ELR (cell line): Measurements from ENCODE around the gene GPR82.
A peak's percentile ranks its signal among the peaks of the same experiment; 100 is the strongest.
"Not testable (repeated sequence)": the region's sequence is repeated elsewhere in the genome, so short reads cannot be mapped to it uniquely, and the experiment has no call there.

Experiments
- DNase-seq: peaks from one replicate; pipeline ENCODE4 v3.0.0-alpha.2; 2015; ENCODE audit warnings: low read depth

GPR82 gene

GRCh38 chrX:41718481-41719235 lies 5.3 kb upstream of the GPR82 start:
- DNase-seq: no peak

DNA sequence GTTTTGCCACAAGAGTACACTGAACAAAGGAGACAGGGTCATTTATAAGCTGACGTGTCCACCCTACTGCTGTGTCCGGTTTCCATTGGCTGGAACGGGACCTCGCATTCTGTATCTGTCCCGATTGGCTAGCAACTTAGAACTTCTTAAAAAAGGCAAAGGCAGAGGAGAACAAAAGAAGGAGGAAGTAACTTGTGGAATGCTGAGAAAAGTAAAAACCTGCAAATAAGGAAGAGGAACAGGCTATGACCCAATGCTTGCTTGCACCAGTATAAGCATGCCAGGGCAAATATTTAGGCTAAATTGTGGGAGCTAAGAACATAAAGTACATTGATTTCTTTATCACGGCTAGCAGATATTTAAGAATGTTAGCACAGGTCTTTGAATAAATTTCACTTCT lies 4.4 kb upstream of the GPR82 start:
- not testable (repeated sequence) for DNase-seq

DNA sequence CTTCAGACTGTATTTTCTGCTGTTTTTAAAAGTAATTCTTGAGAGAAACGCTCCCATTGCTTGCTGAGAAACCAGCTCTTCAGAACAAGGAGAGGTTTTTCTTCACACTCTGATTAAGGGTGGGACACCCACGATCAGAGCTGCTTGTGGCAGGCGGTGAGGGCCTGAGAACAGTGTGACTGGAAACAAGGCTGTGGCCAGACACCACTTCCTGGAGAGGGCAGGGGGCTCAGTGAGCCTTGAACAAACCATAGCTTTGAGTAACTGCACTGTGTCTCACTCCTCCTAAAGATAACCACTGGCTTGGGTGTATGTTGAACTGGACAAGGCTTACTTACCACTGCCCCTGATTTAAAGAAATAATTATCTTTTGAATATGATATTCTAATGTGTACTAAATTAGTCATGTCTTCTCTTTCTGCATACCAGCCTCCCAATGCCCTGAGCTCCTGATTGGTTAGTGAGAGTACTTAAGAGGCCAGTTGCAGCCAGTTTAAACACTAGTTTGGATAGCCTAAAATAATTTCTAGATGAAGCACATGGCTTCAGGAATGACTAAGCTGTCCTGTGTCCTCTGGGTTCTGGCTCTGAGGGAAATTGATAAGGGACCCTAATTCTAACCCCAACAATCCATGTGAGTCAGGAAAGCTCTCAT lies 3.7 kb upstream of the GPR82 start:
- DNase-seq: no peak

DNA sequence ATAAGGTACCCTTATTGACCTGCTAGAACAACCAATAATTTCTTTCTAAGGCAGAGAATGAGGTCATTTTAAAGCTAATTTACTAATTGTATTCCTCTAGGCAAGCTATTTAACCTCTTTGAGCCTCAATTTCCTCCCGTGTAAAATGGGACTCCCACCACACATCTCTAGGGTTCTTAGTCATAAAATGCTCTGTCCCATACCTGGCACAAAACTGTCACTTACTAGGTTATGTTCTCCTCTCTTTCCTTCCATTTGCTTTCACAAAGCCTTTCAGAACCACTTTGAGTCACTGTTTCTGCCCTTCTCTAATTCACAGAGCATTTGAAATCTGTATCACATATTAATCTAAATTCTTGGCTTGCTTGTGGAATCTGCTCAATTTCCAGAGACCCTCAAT lies 2.4 kb upstream of the GPR82 start:
- DNase-seq: no peak

DNA sequence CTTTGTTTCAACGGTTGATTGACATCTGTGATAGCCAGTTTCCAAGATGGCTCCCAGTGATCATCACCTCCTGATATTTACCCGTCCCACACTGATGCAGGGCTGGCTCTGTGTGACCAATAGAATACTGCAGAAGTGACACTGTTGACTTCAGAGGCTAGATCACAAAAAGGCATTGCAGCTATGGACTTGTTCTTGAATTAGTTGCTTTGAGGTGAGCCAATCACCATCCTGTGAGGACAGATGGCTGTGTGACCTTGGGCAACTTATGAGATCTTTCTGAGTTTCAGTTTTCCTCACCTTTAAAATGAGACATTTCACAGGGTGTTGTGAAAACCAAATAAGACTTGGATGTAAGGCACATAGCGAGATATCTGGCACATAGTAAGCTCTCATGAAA lies 1.8 kb upstream of the GPR82 start:
- no peak for DNase-seq

DNA sequence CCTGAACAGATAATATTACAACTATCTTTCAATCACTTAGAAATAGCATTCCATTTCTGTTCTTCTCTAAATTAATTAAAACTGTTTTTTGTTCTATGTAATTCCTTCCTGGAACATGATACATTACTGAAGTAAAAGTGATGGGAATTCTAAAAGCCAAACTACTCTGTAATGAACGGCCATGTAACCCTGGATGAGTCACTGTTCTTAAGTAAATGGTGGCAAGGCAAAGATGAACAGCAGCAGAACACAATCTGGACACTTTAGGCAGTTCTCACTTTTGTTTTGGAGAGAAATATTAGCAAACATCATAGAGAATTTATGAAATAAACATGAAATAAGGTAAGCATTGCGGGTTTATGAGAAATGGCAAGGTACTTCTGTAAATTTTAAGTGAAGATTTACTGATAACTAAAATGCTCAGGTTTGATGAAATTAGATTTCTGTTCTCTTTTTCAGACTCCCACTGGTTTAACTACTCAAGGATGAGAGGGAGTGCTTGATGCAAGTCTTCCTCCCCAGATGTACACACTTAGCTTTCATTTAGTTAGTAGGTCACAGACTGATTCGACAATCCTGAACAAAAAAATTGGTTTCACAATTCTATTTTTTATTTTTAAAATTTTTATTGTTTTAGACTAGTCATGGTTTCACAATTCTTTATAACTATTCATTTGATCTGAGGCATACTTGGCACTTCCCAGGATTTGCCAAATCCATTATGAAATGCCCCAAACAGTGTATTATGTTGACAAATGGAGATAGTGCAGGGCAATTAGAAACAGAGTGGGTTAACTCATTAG lies 964 bp upstream of the GPR82 start:
- no peak for DNase-seq

DNA sequence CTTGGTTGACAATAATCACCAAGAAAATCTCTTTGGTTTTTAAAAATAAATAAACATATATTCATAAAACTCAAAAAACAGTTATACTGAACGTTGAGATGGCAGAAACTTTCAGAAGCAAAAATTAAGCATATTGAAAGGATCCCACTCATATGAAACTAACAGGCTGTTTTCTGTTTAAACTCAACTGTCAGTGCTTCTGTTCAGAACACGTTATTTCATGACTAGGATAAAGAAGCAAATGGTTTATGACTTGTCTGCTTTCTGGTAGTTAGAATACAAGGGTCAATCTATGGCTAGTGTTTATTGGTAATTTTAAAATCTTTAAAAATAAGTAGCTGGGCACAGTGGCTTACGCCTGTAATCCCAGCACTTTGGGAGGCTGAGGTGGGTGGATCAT lies 4.1 kb downstream of the GPR82 start:
- DNase-seq: no peak

DNA sequence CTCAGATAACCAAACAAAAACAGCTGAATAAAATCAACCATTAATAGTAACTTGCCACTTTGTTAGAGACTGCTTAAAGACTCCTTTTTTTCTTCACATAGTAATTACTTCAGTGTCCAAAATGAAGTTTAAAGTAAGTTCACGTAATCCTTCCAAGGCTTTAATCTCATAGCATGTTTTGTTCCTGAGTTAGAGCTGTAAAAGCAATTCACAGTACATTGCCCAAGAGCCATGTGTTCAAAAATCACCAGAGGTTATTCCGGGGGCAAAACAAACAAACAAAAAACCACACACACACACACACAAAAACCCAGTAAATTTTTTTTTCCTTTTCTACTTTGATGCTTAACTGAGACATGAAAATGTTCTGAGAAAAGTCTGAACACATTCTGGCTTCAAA lies 6.1 kb downstream of the GPR82 start:
- DNase-seq: no peak

DNA sequence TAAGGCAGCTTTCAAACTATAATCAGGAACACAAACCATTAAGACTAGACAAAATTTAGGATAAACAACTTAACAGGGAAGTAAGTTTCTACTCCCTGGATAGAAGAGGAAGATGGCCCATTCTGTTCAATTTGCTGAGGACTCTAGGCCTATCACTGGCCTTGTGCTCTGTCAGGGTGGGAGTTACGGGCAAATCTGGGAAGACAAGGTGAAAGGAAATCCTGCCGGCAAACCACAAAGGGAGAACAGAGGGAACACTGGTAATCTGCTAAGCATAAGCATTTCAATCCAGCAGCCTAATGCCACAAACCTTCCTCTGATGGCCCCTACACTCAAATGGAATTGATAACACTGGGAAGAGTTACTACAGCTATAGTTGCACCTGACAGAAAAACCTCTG lies 8.3 kb downstream of the GPR82 start:
- DNase-seq: no peak

DNA sequence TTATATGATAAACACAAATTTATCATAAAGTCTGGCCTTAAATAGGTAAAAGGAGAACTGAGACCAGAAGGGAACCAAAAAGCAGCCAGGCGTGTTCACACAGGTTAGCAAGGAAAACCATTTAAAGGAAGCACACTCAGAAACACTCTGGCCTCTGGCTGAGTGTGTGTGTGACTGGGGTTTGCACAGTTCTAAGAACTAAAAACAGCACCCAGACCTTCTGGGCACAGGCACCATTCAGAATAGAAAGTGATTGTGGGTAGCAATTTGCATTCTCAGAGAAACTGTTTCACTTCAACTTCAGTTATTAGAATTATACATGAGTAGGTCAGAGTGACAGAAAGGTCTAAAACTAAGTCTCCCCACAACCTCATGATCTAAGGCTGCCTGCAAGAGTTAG lies 10.0 kb downstream of the GPR82 start:
- no peak for DNase-seq

DNA sequence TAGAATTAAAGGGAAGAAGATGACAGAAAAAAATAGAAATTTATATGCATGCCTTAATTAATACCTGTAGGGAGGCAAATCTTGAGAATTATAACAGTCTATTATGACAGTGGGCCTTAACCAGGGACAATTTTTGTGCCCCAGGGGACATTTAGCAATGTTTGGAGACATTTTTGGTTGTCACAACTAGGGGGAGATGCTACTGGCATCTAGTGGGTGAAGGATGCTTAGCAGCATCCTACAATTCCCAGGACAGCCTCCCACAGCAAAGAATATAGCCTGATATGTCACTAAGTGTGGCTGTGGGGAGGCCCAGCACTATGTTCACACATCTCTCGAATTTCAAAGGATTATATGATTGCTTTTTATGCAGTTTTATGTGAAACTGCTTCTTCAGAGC lies 10.5 kb downstream of the GPR82 start:
- DNase-seq: peak; percentile 26

GRCh38 chrX:41737065-41737464 lies 13.1 kb downstream of the GPR82 start:
- DNase-seq: no peak

- DNase-seq: no peak
Measured at GRCh38 chrX:41739871-41740270, 15.9 kb downstream of the GPR82 start.

- no peak for DNase-seq
Measured at GRCh38 chrX:41750716-41751115, 26.7 kb downstream of the GPR82 start.

DNA sequence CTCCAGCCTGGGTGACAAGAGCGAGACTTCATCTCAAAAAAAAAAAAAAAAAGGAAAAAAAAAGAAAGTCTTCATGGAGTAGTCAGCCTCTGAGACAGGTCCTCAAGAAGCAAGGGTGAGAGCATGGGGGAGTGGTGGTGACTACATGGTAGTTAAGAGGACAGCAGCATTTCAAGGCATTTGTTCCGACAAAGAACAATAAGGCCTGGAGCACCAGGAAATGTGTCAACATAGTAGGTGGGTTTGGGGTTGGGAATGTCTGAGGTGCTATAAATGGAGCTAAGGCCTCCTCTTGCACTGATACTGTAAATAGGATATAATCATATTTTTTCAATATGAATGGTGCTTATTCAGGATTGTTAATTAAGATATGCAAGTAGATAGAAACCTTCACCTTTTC lies 34.4 kb downstream of the GPR82 start:
- no peak for DNase-seq

- DNase-seq: peak; percentile 37
Measured at GRCh38 chrX:41759817-41760216, 35.8 kb downstream of the GPR82 start.

GRCh38 chrX:41761169-41761568 lies 37.2 kb downstream of the GPR82 start:
- no peak for DNase-seq

DNA sequence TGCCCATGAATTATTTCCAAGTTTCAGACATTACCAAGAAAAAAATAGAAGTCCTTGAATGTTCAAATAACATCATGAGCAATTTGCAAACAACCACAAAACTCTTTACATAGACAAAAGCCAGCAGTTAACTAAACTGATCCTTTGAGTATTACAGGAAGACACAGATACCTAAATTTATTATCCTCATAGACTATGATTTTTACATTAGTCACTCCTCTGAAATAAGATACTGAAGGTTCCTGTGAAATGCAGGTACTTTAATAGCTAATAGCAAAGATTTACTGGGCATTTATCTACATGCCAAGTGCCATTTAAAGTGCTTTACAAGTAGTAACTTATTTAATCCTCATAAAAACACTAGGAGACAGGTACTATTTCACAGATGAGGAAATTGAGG lies 37.7 kb downstream of the GPR82 start:
- no peak for DNase-seq

DNA sequence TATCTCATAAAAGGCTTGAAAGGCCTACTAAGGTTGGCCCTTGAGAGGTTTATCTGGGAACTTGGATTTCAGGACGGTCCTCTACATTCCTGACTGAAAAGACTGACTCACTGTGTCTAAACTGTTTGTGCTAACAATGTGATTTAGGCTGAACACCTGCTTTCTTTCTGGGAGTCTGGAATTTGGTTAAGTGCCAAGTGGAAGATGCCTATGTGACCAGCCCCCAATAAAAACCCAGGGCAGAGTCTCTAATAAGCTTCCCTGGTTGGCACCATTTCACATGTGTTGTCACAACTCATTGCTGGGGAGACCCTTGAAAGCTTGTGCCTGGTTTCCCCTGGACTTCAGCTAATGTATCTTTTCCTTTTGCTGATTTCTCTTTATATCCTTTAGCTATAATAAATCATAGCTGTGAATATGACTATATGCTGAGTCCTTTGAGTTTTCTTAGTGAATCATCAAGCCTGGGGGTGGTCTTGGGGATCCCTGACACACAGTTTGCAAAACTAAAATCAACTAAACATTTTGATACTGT lies 55.1 kb downstream of the GPR82 start:
- DNase-seq: peak; percentile 87
